ENCODE results near the gene SLC23A3.

GRCh38 chr2:219163156-219163555 lies 6.7 kb downstream of the SLC23A3 start:
- TF ChIP-seq CTCF (IDR thresholded peaks at IDR 0.05) (no peak), POLR2A (IDR thresholded peaks at IDR 0.05) (no peak)

Data from lower leg skin (tissue), 3 donors.